PC-9 (cell line): ENCODE measurements around the gene DIAPH2.

Experiments
- EZH2 ChIP-seq: fragments of 200-600 bp; sonication (generic); IDR thresholded peaks from 2 replicates; pipeline ENCODE4 v1.8.0; 2017; ENCODE audit warnings: antibody characterized with exemption, low read depth
- TF ChIP-seq, protein P1 (sequence below): fragments of 200-600 bp; sonication (generic); conservative IDR thresholded peaks from 2 replicates; pipeline ENCODE4 v1.6.1; 2017; ENCODE audit warnings: mixed run types, antibody characterized with exemption, mild to moderate bottlenecking, moderate library complexity

DNA sequence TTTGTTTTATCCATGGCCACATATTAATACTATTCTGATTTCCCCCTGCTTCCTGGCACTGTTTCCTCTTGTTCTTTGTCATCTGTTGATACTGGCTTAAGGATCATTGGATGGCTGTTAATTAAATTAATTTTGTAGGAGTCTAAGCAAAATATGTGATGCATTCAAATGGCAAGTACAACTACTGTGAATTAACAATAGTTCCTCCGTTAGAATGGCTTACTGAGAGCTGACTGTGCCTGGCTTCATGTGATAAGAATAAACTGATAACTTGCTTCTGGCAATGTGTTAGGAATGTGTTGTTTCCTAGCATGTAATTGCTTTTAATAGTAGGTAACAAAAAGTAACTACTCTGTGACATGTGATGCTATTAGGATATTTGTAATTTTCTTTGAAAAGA is 297.5 kb downstream of the DIAPH2 start:
- TF ChIP-seq, protein P1, sequence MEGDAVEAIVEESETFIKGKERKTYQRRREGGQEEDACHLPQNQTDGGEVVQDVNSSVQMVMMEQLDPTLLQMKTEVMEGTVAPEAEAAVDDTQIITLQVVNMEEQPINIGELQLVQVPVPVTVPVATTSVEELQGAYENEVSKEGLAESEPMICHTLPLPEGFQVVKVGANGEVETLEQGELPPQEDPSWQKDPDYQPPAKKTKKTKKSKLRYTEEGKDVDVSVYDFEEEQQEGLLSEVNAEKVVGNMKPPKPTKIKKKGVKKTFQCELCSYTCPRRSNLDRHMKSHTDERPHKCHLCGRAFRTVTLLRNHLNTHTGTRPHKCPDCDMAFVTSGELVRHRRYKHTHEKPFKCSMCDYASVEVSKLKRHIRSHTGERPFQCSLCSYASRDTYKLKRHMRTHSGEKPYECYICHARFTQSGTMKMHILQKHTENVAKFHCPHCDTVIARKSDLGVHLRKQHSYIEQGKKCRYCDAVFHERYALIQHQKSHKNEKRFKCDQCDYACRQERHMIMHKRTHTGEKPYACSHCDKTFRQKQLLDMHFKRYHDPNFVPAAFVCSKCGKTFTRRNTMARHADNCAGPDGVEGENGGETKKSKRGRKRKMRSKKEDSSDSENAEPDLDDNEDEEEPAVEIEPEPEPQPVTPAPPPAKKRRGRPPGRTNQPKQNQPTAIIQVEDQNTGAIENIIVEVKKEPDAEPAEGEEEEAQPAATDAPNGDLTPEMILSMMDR: no peak
- no peak for TF ChIP-seq EZH2
